ENCODE data around the gene CPA4. TPM values are rescaled to one million over a fixed set of nuclear protein-coding genes. Genes with fewer than 3 reads are reported as not detected.
"Not testable (repeated sequence)": the region's sequence is repeated elsewhere in the genome, so short reads cannot be mapped to it uniquely, and the experiment has no call there.

CPA4 gene
- total and polyA plus RNA-seq, 8 donors, result 0.12 to 0.90 TPM; not detected in 6

GRCh38 chr7:130305433-130306042 is 12.6 kb downstream of the CPA4 start:
- DNase-seq, result peak in 1 of 2 donors; percentile 31
- no peak overlapping the region for H3K27ac ChIP-seq
- TF ChIP-seq EP300 (IDR thresholded peaks at IDR 0.05) (no peak), CTCF (IDR thresholded peaks at IDR 0.05) (no peak), POLR2A (IDR thresholded peaks at IDR 0.05) (no peak), POLR2AphosphoS5 (IDR thresholded peaks at IDR 0.05) (no peak)
- H3K27me3 ChIP-seq, result no peaks in the 10 kb centered on the region
- intact Hi-C loops (cut with DNase I; ENCODE audit: low total_unique reads), result no loop called here
- H3K9me3 ChIP-seq, result no peaks in the 10 kb centered on the region
- WGBS, 5 donors, result 78 to 84% (median 81%) methylated on average over 21 of the region's 21 CpGs
- H3K36me3 ChIP-seq, result no peaks in the 10 kb centered on the region
- no peaks in the 10 kb centered on the region for H3K4me1 ChIP-seq
- no peak overlapping the region for H3K4me3 ChIP-seq

- Histone ChIP-seq H3K4me3 (no peak overlapping the region), H3K9me3 (no peaks in the 10 kb centered on the region), H3K27me3 (no peaks in the 10 kb centered on the region), H3K36me3 (no peaks in the 10 kb centered on the region), H3K4me1 (no peaks in the 10 kb centered on the region), H3K27ac (no peak overlapping the region)
- intact Hi-C loops (cut with DNase I; ENCODE audit: low total_unique reads), result no loop called here
- no peak for TF ChIP-seq POLR2A (IDR thresholded peaks at IDR 0.05)
- no peak for TF ChIP-seq EP300 (IDR thresholded peaks at IDR 0.05)
- TF ChIP-seq CTCF (IDR thresholded peaks at IDR 0.05), result no peak
- no peak for TF ChIP-seq POLR2AphosphoS5 (IDR thresholded peaks at IDR 0.05)
- 59 to 85% (median 73%) methylated on average over 6 of the region's 6 CpGs for WGBS, 5 donors
- no peak for DNase-seq
These were observed 17.0 kb downstream of the CPA4 start for GRCh38 chr7:130309986-130310385.

DNA sequence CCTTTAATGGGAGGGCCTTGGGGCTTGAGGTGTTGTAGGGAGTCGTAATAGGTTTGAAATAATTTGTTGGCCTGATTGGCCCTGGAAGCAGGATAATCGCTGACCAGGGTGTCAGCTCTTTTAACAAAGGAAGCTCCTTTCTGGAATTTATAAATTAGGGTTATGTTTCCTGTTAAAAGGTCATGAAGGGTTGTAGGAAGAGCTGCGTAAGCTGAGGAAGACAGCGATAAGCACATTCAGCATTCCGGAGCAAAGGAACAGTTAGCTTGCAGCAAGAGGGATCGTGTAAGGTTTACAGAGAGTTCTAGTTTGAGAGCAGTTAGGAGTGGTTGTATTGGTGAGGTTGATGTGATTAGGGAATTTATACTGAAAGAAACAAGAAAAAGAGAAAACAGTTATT is 21.3 kb downstream of the CPA4 start:
- H3K27me3 ChIP-seq, result no peaks in the 10 kb centered on the region
- no peak for DNase-seq
- 84 to 93% (median 89%) methylated on average over 6 of the region's 6 CpGs for WGBS, 5 donors
- no peak overlapping the region for H3K27ac ChIP-seq
- no peaks in the 10 kb centered on the region for H3K9me3 ChIP-seq
- no peaks in the 10 kb centered on the region for H3K4me1 ChIP-seq
- no peaks in the 10 kb centered on the region for H3K36me3 ChIP-seq
- intact Hi-C loops (cut with DNase I; ENCODE audit: low total_unique reads), result no loop called here
- no peak overlapping the region for H3K4me3 ChIP-seq
- TF ChIP-seq CTCF (IDR thresholded peaks at IDR 0.05), result no peak
- no peak for TF ChIP-seq POLR2A (IDR thresholded peaks at IDR 0.05)

DNA sequence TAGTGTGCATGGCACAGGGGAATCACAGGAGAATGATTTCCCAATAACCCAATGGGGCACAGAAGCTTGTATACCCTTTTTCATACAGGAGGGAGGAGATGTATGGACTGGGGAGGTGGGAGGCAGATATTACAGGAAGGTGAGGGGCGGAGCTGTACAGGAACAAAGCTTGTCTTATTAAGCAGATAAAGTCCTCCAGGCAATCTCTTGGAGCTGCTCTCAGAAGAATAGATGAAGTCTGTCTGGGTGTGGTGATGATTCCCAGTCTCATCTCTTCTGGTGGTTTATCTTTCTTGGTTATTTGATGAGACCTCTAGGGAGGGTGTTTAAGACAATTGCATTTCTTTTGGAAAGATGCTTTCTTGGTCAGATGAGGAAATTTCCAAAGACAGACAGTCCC is 26.6 kb downstream of the CPA4 start:
- TF ChIP-seq POLR2A (IDR thresholded peaks at IDR 0.05) (no peak), CTCF (IDR thresholded peaks at IDR 0.05) (no peak), EP300 (IDR thresholded peaks at IDR 0.05) (no peak), POLR2AphosphoS5 (IDR thresholded peaks at IDR 0.05) (no peak)
- no peaks in the 10 kb centered on the region for H3K27me3 ChIP-seq
- no peaks in the 10 kb centered on the region for H3K4me1 ChIP-seq
- intact Hi-C loops (cut with DNase I; ENCODE audit: low total_unique reads), result no loop called here
- H3K4me3 ChIP-seq, result no peak overlapping the region
- no peak overlapping the region for H3K27ac ChIP-seq
- no peak for DNase-seq
- no peaks in the 10 kb centered on the region for H3K9me3 ChIP-seq
- 77 to 98% (median 88%) methylated on average over 1 of the region's 1 CpG for WGBS, 5 donors
- H3K36me3 ChIP-seq, result no peaks in the 10 kb centered on the region

- 77 to 86% (median 84%) methylated on average over 3 of the region's 3 CpGs for WGBS, 5 donors
These were observed 28.7 kb downstream of the CPA4 start for GRCh38 chr7:130321542-130322229.

More at GRCh38 chr7:130321542-130322229, 28.7 kb downstream of the CPA4 start:
- H3K4me1 ChIP-seq; H3K9me3 ChIP-seq; H3K4me3 ChIP-seq; H3K27ac ChIP-seq; H3K27me3 ChIP-seq; intact Hi-C loops (cut with DNase I; ENCODE audit: low total_unique reads); DNase-seq; H3K36me3 ChIP-seq: not testable (repeated sequence)
